IPS-15b (cell line): ENCODE data around the gene TRIM40.

Source experiments
- H3K27me3 ChIP-seq: one replicate; pipeline ENCODE4 v1.6.1; 2013; ENCODE audit warnings: low read length; ENCODE audit not compliant: control insufficient read depth, insufficient read depth
- H3K36me3 ChIP-seq: one replicate; pipeline ENCODE4 v1.6.1; 2013; ENCODE audit warnings: low read length; ENCODE audit not compliant: control insufficient read depth, insufficient read depth
- H3K4me1 ChIP-seq: one replicate; pipeline ENCODE4 v1.6.1; 2013; ENCODE audit warnings: mild to moderate bottlenecking, low read length; ENCODE audit not compliant: control insufficient read depth, insufficient read depth
- H3K4me3 ChIP-seq: one replicate; pipeline ENCODE4 v1.5.1; 2013; ENCODE audit warnings: low read depth, low read length
- H3K9ac ChIP-seq: one replicate; pipeline ENCODE4 v1.6.1; 2013; ENCODE audit warnings: low read depth, mild to moderate bottlenecking, low read length
- H3K9me3 ChIP-seq: one replicate; pipeline ENCODE4 v1.6.1; 2013; ENCODE audit warnings: mild to moderate bottlenecking, low read length; ENCODE audit not compliant: control insufficient read depth, insufficient read depth

The TRIM40 gene

GRCh38 chr6:30154061-30154460 is 18.1 kb downstream of the TRIM40 start:
- Histone ChIP-seq H3K4me1 (no peaks in the 10 kb centered on the region), H3K9ac (no peak overlapping the region), H3K4me3 (no peak overlapping the region), H3K27me3 (peaks cover 11% of the 10 kb centered on the region), H3K9me3 (no peaks in the 10 kb centered on the region), H3K36me3 (no peaks in the 10 kb centered on the region)

- H3K9me3 ChIP-seq: no peaks in the 10 kb centered on the region
- H3K36me3 ChIP-seq: no peaks in the 10 kb centered on the region
- no peaks in the 10 kb centered on the region for H3K4me1 ChIP-seq
- no peak overlapping the region for H3K4me3 ChIP-seq
- peaks cover 13% of the 10 kb centered on the region for H3K27me3 ChIP-seq
- H3K9ac ChIP-seq: no peak overlapping the region
These were observed 19.0 kb downstream of the TRIM40 start for GRCh38 chr6:30154709-30155519.

- H3K27me3 ChIP-seq: peaks cover 10% of the 10 kb centered on the region
- H3K36me3 ChIP-seq: no peaks in the 10 kb centered on the region
- H3K9ac ChIP-seq: no peak overlapping the region
- H3K4me3 ChIP-seq: no peak overlapping the region
- H3K9me3 ChIP-seq: no peaks in the 10 kb centered on the region
- no peaks in the 10 kb centered on the region for H3K4me1 ChIP-seq
These were observed 19.8 kb downstream of the TRIM40 start for GRCh38 chr6:30155520-30156261.

- Histone ChIP-seq H3K9me3 (no peaks in the 10 kb centered on the region), H3K4me3 (no peak overlapping the region), H3K9ac (no peak overlapping the region), H3K27me3 (peaks cover 10% of the 10 kb centered on the region), H3K4me1 (no peaks in the 10 kb centered on the region), H3K36me3 (no peaks in the 10 kb centered on the region)
These were observed 20.3 kb downstream of the TRIM40 start for GRCh38 chr6:30156262-30156599.

GRCh38 chr6:30156774-30157173 is 20.8 kb downstream of the TRIM40 start:
- no peak overlapping the region for H3K4me3 ChIP-seq
- no peak overlapping the region for H3K9ac ChIP-seq
- no peaks in the 10 kb centered on the region for H3K4me1 ChIP-seq
- H3K27me3 ChIP-seq: peaks cover 10% of the 10 kb centered on the region
- no peaks in the 10 kb centered on the region for H3K36me3 ChIP-seq
- no peaks in the 10 kb centered on the region for H3K9me3 ChIP-seq

- H3K27me3 ChIP-seq: peaks cover 10% of the 10 kb centered on the region
These were observed 21.6 kb downstream of the TRIM40 start for GRCh38 chr6:30157581-30157980.

GRCh38 chr6:30157999-30158398 is 22.1 kb downstream of the TRIM40 start:
- Histone ChIP-seq H3K9ac (no peak overlapping the region), H3K36me3 (no peaks in the 10 kb centered on the region), H3K4me3 (no peak overlapping the region), H3K27me3 (peaks cover 10% of the 10 kb centered on the region), H3K4me1 (no peaks in the 10 kb centered on the region), H3K9me3 (no peaks in the 10 kb centered on the region)

More at GRCh38 chr6:30157581-30157980, 21.6 kb downstream of the TRIM40 start:
- no peaks in the 10 kb centered on the region for H3K4me1 ChIP-seq
- no peak overlapping the region for H3K9ac ChIP-seq
- H3K4me3 ChIP-seq: no peak overlapping the region
- H3K36me3 ChIP-seq: no peaks in the 10 kb centered on the region
- H3K9me3 ChIP-seq: no peaks in the 10 kb centered on the region

GRCh38 chr6:30158475-30159040 is 22.6 kb downstream of the TRIM40 start:
- no peaks in the 10 kb centered on the region for H3K4me1 ChIP-seq
- H3K36me3 ChIP-seq: no peaks in the 10 kb centered on the region
- H3K27me3 ChIP-seq: peaks cover 10% of the 10 kb centered on the region
- H3K9ac ChIP-seq: no peak overlapping the region
- no peaks in the 10 kb centered on the region for H3K9me3 ChIP-seq
- H3K4me3 ChIP-seq: no peak overlapping the region

- Histone ChIP-seq H3K4me1 (no peaks in the 10 kb centered on the region), H3K27me3 (peaks cover 16% of the 10 kb centered on the region), H3K36me3 (no peaks in the 10 kb centered on the region), H3K9me3 (no peaks in the 10 kb centered on the region), H3K9ac (no peak overlapping the region), H3K4me3 (no peak overlapping the region)
These were observed 24.3 kb downstream of the TRIM40 start for GRCh38 chr6:30160008-30160784.

GRCh38 chr6:30160785-30161531 is 25.0 kb downstream of the TRIM40 start, which contains the start of gene TRIM10:
TRIM10 (minus strand) TSS chr6:30161211; CDS start chr6:30160858, 353 bp downstream.
- Histone ChIP-seq H3K9ac (no peak within 1 kb of the TSS), H3K9me3 (no peaks in the 10 kb centered on the region), H3K4me3 (no peak within 1 kb of the TSS), H3K36me3 (no peaks in the 10 kb centered on the region), H3K27me3 (peaks cover 16% of the 10 kb centered on the region), H3K4me1 (no peaks in the 10 kb centered on the region)
